HG03159 (cell line): ENCODE data around the gene TMEM42.

Experiments used
- ATAC-seq: cut with Tn5 transposase; IDR thresholded peaks from one replicate; pipeline ENCODE4 v1.9.1; 2021; ENCODE audit warnings: mild to moderate bottlenecking, moderate library complexity; ENCODE audit not compliant: unreplicated experiment

Gene TMEM42

GRCh38 chr3:44906997-44907396, 45.3 kb downstream of the TMEM42 start:
- no peak for ATAC-seq

DNA sequence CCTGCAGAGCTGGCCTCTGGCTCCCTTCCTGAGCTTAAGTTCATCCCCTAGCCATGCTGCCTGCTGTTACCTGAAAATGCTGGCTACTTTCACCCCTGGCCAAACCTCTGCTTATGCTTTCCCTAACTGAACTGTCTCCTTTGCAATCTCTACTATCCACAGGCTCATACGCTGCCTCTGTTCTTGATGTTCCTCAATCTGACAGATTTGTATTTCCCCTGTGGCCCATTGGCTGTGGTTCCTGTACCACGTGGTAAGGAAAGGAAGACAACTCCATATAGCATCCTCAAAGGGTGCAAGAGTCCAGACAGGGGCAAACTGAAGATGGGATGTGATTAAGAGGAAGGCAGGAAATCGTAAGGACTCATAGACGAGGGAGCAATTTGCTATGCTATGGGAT, 45.9 kb downstream of the TMEM42 start:
- no peak for ATAC-seq

DNA sequence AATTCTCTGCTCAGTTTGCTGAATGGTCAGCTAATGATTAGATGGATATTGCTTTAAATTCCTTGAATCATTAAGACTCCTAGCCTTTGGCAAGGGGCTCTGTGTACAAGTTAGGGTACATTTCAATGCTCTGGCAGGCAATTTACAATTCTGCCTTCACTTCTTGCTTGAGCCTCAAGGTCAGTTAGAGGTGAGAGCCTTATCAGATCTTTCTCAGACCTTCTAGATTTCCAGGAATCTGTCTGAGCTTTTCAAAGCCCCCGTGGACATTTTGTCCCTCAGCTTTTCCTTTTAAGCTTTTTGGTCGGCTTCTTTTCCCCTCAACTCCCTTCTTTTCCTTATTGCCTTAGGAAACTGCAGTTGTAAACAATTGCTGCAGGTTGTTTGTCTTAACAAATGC, 47.4 kb downstream of the TMEM42 start:
- ATAC-seq, result no peak

DNA sequence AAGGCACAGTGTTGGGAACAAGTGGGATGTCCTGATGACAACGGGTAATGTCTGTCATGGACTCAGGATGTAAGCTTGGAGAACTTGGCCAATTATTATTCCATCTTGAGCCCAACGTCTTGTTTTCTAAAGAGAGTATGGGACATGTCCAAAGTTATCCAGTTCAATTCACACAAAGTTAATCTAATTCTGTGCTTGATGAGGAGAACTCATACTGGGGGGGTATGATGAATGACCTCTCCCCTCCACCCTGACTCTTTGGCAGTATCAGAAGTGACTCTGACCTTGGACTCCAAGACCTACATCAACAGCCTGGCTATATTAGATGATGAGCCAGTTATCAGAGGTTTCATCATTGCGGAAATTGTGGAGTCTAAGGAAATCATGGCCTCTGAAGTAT, 49.0 kb downstream of the TMEM42 start:
- no peak for ATAC-seq

DNA sequence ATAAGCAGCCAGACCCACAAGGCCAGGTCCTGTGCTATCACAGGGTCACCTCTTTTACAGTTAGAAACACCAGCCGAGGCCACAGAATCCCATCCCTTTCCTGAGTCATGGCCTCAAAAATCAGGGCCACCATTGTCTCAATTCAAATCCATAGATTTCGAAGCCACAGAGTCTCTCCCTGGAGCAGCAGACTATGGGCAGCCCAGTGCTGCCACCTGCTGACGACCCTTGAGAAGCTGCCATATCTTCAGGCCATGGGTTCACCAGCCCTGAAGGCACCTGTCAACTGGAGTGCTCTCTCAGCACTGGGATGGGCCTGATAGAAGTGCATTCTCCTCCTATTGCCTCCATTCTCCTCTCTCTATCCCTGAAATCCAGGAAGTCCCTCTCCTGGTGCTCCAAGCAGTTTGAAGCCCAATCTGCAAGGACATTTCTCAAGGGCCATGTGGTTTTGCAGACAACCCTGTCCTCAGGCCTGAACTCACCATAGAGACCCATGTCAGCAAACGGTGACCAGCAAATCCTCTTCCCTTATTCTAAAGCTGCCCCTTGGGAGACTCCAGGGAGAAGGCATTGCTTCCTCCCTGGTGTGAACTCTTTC, 52.3 kb downstream of the TMEM42 start:
- no peak for ATAC-seq

DNA sequence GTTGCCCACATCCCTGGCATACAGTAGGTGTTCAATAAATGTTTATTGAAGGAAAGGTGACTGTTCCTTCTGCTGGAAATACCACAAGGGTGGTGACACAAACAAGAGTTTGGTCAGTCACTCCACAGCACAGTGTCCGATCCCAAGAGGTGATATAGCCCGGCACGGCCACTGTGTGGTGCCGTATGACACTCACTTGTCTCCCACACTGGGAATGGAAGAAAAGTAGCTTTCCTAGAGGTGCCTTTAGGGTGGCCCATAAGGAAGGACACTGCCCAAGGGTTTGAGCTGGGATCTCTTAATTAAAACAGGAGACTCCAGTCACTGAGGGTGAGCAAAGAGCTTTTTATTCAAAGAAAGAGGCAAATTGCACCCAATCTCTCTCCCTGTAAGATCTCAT, 53.2 kb downstream of the TMEM42 start:
- no peak for ATAC-seq
